GM18502 (cell line): Measurements from ENCODE around the gene RBM44.
"Not testable (repeated sequence)": the region's sequence is repeated elsewhere in the genome, so short reads cannot be mapped to it uniquely, and the experiment has no call there.

ENCODE experiments used
- ATAC-seq: cut with Tn5 transposase; IDR thresholded peaks from one replicate; pipeline ENCODE4 v1.9.1; 2021; ENCODE audit warnings: mild to moderate bottlenecking; ENCODE audit not compliant: unreplicated experiment, poor library complexity

RBM44 gene

DNA sequence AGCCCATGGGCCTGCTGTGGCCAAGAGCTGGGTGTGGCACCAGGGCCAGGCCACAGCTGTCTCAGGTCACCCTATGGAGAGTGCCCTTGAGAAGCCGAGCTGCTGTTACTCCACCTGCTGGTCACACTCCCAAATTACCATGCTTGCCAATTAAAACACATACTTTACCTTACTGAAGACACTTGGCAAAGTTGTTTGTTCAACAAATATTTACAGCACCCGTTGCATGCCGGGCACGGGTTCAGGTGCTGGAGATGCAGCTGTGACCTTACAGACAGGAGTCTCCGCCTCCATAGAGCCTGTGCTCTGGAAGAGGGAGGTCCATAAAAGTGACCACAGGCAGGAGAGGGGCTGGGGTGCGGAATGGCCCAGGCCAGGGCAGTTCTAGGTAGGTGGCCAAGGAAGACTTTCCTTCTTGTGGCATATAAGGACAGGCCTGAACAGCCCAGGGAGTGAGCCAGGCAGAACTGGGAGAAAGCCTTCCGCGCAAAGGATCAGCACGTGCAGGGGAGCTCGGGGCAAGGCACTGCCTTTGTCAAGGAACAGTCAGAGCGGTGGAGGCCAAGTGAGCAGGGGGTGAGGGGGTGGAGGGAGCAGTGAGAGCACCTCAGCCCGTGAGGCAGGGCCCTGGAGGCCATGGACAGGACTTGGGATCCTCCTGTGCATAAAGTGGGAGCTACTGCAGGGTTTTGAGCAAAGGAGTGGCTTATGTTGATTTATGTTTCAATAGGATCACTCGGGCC lies 23.6 kb upstream of the RBM44 start:
- ATAC-seq, result no peak

DNA sequence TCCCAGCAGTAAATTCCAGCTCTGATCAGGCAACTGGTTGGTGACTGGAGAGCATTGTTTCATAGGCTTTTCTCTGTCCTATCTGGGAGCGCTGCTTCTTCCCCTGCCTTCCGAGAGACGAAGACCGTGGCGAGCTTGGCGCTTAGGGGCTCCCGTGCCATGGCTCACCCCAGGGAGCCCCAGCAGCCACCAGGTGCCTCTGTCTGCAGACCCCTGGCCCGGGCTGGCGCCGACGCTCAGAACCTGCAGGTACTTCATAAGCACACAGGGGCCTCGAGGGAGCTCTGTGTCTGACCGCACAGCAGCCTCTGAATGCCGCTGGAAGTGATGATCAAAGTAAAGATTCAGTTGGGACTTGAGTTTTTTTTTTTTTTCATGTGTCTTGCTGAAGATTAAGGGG lies 19.1 kb upstream of the RBM44 start:
- ATAC-seq, result no peak

DNA sequence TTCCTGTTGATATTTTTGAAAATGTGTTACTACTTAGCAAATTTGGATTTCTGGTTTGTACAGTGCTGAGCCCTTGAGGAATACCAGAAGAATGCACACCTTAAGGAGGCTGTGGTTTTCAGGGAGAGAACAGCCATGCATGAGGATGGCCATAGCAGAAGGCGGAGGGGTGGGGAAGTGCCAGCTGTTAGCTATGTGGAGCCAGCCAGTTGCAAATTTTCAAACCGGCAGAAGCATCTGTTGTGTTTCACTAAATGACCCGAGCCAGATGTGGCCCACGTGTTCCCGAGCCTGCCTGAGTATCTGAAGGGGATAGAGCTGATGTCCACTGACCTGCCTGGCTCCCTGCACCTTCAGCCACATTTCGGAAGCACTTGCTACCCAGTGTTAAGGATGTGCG lies 16.4 kb upstream of the RBM44 start:
- ATAC-seq, result no peak

DNA sequence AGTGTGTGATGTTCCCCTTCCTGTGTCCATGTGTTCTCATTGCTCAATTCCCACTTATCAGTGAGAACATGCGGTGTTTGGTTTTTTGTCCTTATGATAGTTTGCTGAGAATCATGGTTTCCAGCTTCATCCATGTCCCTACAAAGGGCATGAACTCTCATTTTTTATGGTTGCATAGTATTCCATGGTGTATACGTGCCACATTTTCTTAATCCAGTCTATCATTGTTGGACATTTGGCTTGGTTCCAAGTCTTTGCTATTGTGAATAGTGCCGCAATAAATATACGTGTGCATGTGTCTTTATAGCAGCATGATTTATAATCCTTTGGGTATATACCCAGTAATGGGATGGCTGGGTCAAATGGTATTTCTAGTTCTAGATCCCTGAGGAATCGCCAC lies 14.9 kb upstream of the RBM44 start:
- not testable (repeated sequence) for ATAC-seq

DNA sequence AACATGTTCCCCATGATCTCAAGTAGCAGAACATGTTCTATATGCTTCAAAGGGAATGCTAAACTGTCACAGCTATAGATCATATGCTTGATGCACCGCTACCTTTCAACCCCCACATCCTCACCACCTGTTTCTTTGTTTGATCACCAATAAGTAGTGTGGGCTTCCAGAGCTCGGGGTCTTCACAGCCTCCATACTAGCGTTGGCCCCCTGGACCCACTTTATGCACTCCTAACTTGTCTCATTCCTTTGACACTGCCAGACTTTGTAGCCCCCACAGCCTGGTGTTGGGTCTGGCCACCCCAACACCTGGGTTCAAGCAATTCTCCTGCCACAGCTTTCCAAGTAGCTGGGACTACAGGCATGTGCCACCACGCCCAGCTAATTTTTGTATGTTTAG lies 11.6 kb upstream of the RBM44 start:
- ATAC-seq, result no peak

DNA sequence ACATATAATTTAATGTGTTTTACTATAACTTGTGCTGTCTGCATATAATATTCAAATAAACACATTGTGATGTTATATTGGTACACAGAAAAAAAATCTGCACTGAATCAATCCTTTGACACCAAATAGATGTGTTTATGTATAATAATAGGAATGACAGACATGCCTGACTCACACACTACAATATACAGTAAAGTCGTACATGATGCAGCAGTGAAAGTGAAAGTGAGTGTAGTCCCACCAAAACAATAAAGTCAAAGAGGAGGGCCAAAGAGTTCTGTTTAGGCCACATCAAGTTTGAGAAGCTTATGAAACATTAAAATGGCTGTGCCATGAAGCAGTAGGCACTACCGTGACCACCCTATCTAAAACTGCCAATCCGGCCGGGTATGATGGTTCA lies 8.2 kb upstream of the RBM44 start:
- no peak for ATAC-seq

DNA sequence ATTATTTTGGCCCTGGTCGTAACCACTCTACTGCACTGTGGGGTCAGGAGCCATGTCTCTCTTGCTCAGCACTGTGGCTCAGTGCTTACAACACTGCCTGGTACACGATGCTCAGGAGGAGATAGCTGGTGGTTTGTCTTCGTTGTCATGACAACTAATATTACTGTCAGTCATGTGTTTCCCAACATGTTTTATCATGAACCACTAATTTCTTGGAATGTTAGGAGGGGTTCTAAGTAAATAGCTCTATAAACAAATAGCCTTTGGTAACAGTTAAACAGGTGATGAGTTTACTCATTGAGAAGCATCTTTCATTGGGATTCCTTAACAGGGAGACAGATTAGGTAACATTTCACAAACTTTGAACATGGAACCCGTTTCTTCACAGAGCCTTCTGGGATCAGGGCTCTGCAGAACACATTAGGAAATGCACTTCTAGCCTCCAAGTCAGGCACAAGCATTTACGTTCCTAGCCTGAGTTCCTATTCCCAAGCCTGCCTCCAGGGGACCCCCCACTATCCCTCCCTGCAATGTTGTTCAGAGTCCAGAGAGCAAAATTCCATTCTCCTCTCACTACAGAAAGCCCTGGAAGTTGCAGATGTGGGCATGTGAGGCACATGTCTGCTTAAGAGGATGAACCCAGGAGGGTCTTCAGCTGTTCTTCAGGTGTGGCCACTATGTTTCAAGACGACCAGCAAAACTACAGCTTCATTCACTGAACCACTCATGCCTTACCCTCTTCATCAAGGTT lies 6.4 kb upstream of the RBM44 start:
- no peak for ATAC-seq

DNA sequence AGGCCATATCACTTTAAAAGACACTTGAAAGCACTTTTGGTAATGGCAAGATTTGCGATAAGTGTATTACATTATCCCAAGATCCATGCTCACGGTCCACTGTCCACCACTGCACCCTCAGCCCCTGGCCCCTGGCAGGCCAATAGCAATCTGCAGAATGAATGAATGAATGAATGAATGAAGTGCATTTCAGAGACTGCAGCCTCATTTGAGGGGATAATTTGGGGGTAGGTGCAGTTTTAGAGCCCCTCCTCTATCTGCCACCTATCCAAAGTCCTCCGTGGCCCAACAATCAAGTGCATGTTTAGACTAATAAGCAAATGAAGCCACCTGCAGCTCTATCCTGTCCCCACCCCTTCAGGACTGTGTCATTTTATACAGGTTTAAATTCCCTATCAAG lies 1.3 kb upstream of the RBM44 start:
- no peak for ATAC-seq

DNA sequence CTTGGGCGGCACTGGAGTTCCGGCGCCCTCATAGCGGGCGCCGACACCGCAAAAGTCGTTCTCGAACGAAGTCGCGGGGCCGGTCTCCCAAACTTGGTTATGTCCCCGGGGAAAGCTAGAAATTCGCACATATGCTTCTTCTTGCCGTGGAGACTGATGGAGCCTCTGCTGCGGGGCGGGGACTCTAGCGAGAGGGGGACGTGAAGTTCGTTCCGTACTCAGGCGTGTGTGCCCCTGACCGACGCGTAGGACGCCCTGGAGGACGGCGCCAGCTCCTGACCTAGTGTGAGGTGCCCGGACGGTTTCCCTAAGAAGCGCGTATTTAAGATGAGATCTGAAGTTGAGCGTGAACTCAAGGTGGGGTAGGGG lies 465 bp downstream of the RBM44 start:
- ATAC-seq, result no peak

DNA sequence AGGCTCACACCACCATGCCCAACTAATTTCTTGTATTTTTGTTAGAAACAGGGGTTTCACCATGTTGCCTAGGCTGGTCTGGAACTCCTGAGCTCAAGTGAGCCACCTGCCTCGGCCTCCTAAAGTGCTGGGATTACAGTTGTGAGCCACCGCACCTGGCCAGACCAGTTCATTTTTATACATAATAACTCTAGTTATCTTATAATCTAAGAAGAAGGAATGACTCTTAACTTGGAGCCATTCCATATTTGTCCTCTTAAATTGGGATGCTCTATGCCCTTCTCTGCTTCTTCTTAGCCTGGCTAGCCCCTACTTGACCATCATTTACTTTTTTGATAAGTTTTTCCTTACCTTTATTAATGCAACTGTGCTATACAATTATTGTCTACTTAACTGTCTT lies 2.9 kb downstream of the RBM44 start:
- ATAC-seq, result no peak

DNA sequence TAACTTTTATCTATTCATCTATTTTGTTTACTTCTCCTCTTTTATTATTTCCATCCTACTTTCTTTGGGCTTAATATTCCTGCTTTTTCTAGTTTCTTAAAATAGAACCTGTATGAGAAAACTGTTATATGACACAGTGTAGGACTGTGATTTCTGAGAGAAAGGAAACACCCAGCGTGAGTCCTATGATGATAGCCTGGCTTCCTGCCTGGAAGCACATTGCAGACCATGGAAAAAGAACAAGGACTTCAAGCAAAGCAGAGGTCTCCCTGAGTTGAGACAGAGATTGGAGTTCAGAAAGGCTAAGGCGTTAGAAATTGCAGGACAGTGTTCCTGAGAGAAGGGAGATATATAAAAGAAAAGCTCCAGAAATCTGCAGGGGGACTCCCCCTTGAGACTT lies 7.8 kb downstream of the RBM44 start:
- no peak for ATAC-seq

DNA sequence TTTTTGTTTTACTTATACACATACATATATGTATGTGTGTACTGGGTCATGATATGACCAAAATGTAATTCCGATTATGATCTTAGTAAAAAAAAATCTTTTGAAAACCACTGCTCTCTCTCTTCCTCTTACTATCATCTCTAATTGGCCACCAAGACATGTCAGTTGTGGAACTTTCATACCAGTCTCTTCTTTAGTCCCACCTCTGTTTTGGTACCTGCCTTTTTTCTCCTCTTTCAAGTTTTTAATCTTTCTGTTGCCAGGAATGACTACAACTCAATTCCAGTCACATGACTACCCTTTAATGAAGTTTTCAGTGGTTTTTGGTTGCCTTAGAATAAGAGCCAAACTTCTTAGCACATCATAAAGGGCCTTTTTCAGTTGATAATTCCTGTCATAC lies 17.1 kb downstream of the RBM44 start:
- ATAC-seq, result no peak

DNA sequence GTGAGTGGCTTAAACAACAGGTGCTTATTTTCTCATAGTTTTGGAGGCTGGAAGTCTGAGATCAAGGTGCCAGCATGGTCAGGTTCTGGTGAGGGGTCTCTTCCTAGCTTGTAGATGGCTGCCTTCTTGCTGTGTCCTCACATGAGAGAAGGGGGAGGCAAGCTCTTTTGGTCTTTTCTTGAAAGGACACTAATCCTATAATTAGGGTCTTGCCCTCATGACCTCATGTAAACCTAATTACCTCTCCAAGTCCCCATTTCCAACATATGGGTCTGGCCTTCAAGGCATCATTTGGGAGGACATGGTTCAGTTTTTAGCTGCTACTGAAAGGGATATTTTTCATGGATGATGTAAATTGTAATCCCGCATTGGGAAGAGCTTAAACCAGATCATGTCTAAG lies 18.0 kb downstream of the RBM44 start:
- no peak for ATAC-seq

DNA sequence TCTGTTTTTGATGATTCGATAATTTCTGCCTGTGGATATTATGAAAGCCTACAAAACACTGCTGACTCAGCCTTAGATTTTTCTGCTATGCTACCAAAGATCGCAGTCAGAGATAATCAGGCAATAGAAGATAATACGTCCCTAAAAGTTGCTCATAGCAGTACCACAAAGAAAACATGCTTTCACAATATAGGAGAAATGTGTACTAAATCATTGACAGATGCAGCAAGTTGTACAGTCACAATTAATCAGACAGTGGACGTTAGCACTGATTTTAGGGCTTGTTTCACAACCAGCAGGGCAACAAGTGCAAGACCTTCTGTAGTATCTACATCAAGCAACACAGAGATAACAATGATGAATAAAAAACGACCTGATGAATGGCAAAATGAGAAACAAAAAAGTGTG lies 19.5 kb downstream of the RBM44 start:
- no peak for ATAC-seq

DNA sequence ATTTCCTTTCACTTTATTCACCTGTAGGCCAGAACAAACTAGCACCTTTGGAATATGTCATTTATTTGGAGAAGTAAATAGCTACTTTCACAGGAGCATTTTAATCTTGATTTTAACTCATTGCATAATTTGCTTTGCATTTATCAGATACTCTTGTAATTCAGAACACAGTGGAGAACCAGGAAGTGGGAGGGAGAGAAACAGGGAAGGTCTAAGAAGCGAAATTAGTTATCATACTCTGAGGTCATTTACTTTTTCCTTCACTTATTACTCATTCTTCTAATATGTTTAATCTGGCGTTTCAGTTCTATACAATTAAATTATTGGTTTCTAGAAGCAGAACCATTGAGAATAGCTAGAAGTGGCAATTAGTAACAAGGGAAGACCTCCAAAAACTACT lies 20.7 kb downstream of the RBM44 start:
- no peak for ATAC-seq

DNA sequence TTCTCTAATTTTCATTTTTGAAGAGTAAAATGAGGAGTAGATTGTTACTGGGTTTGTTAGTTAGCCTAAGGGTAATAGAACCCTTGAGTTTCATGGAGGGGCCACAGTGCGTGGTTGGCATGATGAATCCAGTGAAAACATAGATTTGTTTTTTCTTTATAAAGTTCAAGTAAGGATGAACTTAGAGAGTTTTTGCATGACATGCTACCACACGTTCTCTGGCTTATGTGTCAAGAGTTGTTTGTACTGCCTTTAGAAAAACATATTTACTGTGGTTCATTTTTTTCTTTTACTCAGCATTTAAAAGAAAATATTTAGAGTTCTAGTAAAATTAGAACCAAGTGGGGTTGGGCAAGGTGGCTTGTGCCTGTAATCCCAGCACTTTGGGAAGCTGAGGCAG lies 21.8 kb downstream of the RBM44 start:
- ATAC-seq, result no peak

DNA sequence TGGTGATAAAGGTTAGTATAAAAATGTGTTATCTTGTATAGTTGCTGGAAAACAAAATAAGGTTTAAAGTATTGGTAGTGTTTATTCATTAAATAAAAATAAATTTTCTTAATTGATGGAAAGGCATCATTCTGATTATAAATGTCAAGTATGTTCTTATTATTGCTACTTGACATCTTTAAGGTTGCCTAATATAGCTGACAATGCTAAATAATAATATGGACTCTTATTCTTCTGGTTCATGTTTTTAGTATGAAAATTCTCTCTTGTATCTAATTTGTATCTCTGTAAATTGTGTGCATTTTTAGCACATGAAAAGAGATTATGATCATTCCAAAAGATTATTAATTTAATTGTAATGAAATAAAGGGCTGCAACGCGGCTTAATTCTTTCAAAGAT lies 25.0 kb downstream of the RBM44 start:
- no peak for ATAC-seq

DNA sequence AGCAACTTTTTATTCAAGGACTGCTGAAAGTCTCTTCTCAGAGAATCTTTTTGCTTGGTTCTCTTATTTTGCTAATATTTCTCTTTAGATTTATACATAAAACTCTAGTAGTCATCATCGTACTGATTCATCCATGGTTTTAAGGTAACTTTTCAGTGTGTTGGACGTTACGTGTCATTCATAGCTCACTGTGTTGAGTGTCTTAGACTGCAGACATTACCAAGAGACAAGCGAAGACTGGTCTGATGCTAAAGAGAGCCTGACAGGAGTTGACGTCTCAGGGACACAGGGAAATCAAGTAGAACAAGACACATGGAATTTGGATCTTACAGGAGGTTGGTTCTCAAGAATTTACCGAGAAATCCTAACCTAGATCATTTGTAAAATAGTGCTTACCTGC lies 25.5 kb downstream of the RBM44 start:
- ATAC-seq, result no peak

DNA sequence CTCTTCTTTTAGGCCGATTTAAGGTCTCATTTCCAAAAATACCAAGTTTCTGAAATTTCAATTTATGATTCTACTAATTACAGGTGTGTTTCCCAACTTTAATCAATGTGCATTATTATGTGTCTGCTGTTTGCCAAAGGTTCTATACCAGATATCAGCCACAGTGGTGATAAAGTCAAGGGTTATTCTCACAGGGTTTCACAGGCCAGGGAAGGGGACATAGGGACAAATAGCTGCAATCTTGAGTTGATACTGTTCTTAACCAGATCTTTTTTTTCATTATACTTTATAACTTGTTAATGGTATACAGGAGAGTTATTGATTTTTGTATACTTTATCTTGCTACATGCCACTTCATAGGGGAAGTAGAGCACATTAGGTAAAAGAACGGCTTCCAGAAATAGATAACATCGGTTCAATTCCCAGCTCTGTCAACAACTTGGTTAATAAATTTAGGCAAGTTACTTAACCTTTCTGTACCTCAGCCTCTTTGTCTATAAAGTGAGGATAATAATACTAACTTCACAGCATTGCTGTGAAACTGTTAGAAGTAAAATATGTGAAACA lies 28.9 kb downstream of the RBM44 start:
- no peak for ATAC-seq

DNA sequence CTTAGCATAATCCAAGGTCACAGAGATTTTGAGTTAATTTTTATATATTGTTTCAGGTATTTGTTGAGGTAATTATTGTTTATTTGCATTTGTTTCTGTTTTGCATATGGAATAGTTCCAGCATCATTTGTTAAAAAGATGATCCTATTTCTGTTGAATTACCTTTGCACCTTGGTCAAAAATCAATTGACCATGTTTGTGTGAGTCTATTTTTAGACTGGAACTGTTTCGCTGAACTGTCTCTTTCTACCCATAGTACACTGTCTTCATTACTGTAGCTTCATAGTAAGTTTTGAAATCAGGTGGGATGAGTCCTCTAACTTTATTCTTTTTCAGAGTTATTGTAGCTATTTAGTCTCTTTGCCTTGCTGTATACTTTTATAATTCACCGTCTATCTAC lies 31.9 kb downstream of the RBM44 start:
- ATAC-seq, result no peak

DNA sequence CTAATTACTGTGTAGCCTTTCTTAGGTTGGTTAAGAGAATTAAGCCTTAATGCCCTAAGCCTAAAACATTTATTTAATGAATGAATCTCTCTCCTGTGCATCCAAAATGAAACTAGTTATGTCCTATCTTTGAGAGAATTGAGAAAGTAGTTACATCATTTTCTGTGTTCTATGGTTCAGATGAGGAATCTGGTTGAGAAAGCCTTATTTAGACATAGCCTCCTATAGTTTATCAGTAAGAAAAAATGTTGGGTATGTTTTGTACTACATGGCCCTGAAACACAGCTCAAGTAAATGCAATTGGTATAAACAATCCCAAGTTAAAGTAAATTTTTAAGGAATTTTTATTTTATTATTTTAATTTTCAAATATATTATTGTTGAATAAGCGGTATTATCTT lies 35.0 kb downstream of the RBM44 start:
- ATAC-seq, result no peak

DNA sequence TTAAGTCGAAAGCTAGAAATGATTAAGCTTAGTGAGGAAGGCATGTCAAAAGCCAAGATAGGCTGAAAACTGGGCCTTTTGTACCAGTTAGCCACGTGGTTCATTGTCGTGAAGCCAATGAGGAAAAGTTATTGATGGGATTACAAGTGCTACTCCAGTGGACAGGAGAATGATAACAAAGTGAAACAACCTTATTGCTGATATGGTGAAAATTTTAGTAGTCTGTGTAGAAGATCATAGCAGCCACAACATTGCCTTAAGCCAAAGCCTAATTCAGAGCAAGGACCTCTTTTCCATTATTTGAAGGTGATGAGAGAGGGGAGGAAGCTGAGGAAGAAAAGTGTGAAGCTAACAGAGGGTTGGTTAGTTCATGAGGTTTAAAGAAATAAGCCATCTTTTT lies 36.8 kb downstream of the RBM44 start:
- ATAC-seq, result no peak
